IPS-18a (cell line): ENCODE data around the gene KCNAB2.

Experiments
- H3K27ac ChIP-seq: one replicate; pipeline ENCODE4 v1.5.1; 2013; ENCODE audit warnings: low read length
- H3K27me3 ChIP-seq: one replicate; pipeline ENCODE4 v1.6.1; 2013; ENCODE audit warnings: mild to moderate bottlenecking, low read length; ENCODE audit not compliant: control insufficient read depth, insufficient read depth
- H3K36me3 ChIP-seq: one replicate; pipeline ENCODE4 v1.6.1; 2013; ENCODE audit warnings: low read depth, low read length; ENCODE audit not compliant: control insufficient read depth
- H3K4me1 ChIP-seq: one replicate; pipeline ENCODE4 v1.6.1; 2013; ENCODE audit warnings: low read depth, low read length; ENCODE audit not compliant: control insufficient read depth
- H3K4me3 ChIP-seq: one replicate; pipeline ENCODE4 v1.5.1; 2013; ENCODE audit warnings: low read length
- H3K9ac ChIP-seq: one replicate; pipeline ENCODE4 v1.6.1; 2013; ENCODE audit warnings: mild to moderate bottlenecking, low read length, moderate library complexity
- H3K9me3 ChIP-seq: one replicate; pipeline ENCODE4 v1.6.1; 2013; ENCODE audit warnings: low read depth, low read length; ENCODE audit not compliant: control insufficient read depth

KCNAB2 gene

DNA sequence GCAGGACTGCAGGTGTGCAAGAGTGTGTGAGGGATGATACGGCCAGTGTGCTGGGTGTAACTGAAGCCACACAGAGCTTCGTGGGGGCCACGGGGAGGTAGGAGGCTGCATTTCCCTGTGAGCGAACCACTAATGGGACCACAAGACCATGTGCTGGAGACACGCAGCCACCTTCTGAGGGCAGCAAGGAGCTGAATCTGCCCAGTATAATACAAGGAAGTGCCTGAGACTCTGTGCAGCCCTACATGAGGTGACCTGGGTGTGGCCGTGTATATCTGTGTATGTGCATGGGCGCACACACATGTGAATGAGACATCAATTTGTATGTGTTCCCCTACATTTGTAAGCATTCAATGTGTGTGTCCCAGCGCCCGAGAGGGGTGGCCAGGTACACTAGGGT lies 83.6 kb downstream of the KCNAB2 start:
- H3K27me3 ChIP-seq, result peaks cover 19% of the 10 kb centered on the region
- H3K4me1 ChIP-seq, result no peaks in the 10 kb centered on the region
- H3K9ac ChIP-seq, result no peak overlapping the region
- no peak overlapping the region for H3K4me3 ChIP-seq
- H3K36me3 ChIP-seq, result no peaks in the 10 kb centered on the region
- H3K9me3 ChIP-seq, result no peaks in the 10 kb centered on the region
- no peak overlapping the region for H3K27ac ChIP-seq

GRCh38 chr1:6130036-6130435 lies 84.3 kb downstream of the KCNAB2 start:
- Histone ChIP-seq H3K36me3 (no peaks in the 10 kb centered on the region), H3K9me3 (no peaks in the 10 kb centered on the region), H3K27me3 (peaks cover 19% of the 10 kb centered on the region), H3K9ac (no peak overlapping the region), H3K4me1 (no peaks in the 10 kb centered on the region), H3K4me3 (no peak overlapping the region), H3K27ac (no peak overlapping the region)

DNA sequence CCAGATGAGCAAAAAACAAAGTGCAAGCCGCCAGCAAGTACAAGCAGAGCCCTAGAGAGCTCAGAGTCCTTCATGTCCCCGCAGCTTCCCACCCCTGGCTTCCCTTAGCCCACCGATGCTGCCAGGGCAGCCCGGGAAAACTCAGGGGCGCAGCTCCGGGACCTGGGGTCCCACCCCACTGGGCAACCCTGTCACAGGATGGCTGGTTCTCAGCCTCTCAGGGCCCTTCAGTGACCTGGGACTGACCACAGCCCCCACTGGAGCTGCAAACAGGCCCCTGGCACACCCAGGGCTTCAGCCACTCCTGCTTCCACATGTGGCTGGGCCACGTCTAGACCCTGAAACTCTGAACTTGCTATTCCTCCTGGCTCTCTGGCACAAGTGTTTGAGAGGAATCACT lies 84.9 kb downstream of the KCNAB2 start:
- Histone ChIP-seq H3K27ac (no peak overlapping the region), H3K4me1 (no peaks in the 10 kb centered on the region), H3K36me3 (no peaks in the 10 kb centered on the region), H3K4me3 (no peak overlapping the region), H3K9ac (no peak overlapping the region), H3K27me3 (peaks cover 19% of the 10 kb centered on the region), H3K9me3 (no peaks in the 10 kb centered on the region)

DNA sequence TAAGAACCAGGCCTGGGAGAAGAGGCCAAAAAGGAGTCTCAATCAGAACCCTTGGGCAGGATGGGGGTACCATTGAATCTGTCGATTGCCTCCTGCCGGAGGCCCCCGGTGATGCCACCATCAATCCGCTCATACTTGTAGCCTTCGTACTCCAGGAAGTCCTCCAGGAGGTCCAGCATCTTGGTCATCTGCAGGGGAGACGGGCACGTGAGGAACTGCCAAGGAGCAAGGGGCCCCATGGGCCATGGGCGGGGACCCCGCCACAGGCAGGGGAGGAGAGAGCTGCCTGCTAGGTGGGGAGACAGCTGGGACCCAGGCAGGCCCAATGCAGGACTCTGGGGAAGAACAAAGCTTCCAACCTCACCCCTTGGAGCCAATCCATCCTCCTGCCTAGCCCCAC lies 85.9 kb downstream of the KCNAB2 start:
- no peaks in the 10 kb centered on the region for H3K36me3 ChIP-seq
- peaks cover 17% of the 10 kb centered on the region for H3K27me3 ChIP-seq
- no peak overlapping the region for H3K9ac ChIP-seq
- H3K27ac ChIP-seq, result no peak overlapping the region
- no peaks in the 10 kb centered on the region for H3K4me1 ChIP-seq
- no peaks in the 10 kb centered on the region for H3K9me3 ChIP-seq
- no peak overlapping the region for H3K4me3 ChIP-seq

DNA sequence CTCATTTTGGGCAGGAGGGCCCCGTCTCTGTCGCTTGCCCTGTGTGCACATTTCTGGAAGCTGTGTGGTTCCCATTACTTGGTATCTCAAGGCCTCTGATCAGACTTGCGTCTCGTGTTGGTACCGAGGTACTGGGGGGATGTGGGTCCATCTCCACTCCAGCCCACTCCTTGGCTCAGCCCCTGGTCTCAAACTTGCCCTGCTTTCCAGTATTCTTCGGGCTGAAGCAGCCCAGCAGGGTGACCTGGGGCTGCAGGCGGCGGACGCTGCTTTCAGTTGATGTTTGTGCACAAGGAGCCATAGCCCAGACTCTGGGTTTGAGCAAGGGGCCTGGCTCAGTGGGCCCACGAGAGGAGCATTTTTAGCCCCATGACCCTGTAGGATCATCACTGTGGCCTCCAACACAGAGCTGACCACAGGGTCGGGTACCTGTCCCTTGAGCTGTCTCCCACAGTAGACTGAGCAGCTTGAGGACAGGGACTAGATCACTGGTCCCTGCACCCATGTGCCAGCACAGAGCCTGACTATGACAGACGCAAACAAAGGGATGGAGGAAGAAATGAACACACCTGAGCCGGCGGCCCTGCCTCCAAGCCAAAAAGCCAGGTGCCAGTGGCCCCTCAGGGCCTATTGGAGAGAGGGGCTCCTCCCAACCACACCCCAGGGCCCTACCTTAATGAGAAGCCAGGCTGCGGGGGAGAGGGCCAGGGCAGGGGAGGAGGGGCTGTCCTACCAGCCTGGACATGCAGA lies 87.6 kb downstream of the KCNAB2 start:
- Histone ChIP-seq H3K36me3 (no peaks in the 10 kb centered on the region), H3K4me1 (no peaks in the 10 kb centered on the region), H3K9me3 (no peaks in the 10 kb centered on the region), H3K9ac (no peak overlapping the region), H3K27ac (no peak overlapping the region), H3K4me3 (no peak overlapping the region), H3K27me3 (peaks cover 3% of the 10 kb centered on the region)

GRCh38 chr1:6134206-6134605 lies 88.5 kb downstream of the KCNAB2 start:
- Histone ChIP-seq H3K4me1 (no peaks in the 10 kb centered on the region), H3K27me3 (no peaks in the 10 kb centered on the region), H3K4me3 (no peak overlapping the region), H3K9ac (no peak overlapping the region), H3K9me3 (no peaks in the 10 kb centered on the region), H3K36me3 (no peaks in the 10 kb centered on the region), H3K27ac (no peak overlapping the region)

DNA sequence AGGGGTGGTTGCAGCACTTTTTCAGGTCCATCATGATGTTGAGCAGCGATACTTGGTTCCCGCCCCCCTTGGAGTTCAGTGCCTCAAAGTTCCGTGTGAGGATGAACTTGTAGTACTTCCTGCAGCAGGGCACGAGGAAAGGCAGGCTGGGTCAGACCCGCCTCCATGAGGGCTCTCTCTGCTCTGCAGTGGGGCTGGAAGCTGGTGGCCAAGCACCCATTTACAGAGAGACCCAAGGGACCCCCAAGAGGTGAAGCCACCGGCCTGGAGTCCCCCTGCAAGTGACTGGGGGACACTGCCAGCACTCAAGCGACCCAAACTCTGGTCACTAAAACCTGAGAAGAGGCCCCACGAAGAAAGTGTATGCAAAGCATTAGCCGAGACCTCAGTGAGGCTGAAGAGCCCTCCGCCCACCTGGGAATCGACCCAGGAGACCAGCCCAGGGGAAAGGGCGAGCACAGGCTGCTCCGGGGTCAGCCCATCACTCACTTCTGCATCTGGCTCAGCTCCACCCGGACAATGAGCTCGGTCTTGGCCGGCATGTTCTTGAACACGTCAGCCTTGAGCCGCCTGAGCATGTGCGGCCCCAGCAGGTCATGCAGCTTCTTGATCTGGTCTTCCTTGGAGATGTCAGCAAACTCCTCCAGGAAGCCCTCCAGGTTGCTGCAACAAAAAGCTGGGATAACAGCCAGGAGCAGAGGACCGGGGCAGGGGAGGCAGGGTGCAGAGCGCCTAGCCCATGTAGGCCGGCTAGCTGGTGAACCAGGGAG lies 89.2 kb downstream of the KCNAB2 start:
- no peak overlapping the region for H3K4me3 ChIP-seq

GRCh38 chr1:6136516-6137220 lies 91.0 kb downstream of the KCNAB2 start:
- Histone ChIP-seq H3K4me3 (no peak overlapping the region), H3K9ac (no peak overlapping the region), H3K4me1 (no peaks in the 10 kb centered on the region), H3K27ac (no peak overlapping the region), H3K9me3 (no peaks in the 10 kb centered on the region), H3K27me3 (no peaks in the 10 kb centered on the region), H3K36me3 (no peaks in the 10 kb centered on the region)

More for the DNA sequence above, 89.2 kb downstream of the KCNAB2 start:
- Histone ChIP-seq H3K36me3 (no peaks in the 10 kb centered on the region), H3K27me3 (no peaks in the 10 kb centered on the region), H3K9me3 (no peaks in the 10 kb centered on the region), H3K27ac (no peak overlapping the region), H3K9ac (no peak overlapping the region), H3K4me1 (no peaks in the 10 kb centered on the region)

- H3K4me3 ChIP-seq, result no peak overlapping the region
- H3K27me3 ChIP-seq, result no peaks in the 10 kb centered on the region
- H3K36me3 ChIP-seq, result no peaks in the 10 kb centered on the region
- H3K9me3 ChIP-seq, result no peaks in the 10 kb centered on the region
- no peak overlapping the region for H3K9ac ChIP-seq
- no peaks in the 10 kb centered on the region for H3K4me1 ChIP-seq
- no peak overlapping the region for H3K27ac ChIP-seq
Observed at GRCh38 chr1:6137758-6138157, 92.1 kb downstream of the KCNAB2 start.

DNA sequence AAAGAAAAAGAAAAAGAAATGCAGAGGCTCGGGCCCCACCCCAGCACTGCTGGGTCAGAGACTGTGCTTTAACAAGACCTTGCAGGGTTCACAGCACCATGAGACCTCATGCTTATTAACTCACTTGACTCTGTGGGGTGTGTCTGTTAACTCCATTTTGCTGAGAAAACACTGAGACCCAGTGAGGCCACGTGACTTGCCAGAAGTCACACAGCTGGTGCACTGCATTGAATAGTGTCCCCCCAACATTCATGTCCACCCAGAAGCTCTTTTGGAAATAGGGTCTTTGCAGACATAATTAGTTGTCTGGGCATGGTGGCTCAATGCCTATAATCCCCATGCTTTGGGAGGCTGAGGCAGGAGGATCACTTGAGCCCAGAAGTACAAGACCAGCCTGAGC lies 94.7 kb downstream of the KCNAB2 start:
- Histone ChIP-seq H3K36me3 (no peaks in the 10 kb centered on the region), H3K9me3 (no peaks in the 10 kb centered on the region), H3K27ac (no peak overlapping the region), H3K27me3 (no peaks in the 10 kb centered on the region), H3K4me3 (no peak overlapping the region), H3K4me1 (no peaks in the 10 kb centered on the region), H3K9ac (no peak overlapping the region)

DNA sequence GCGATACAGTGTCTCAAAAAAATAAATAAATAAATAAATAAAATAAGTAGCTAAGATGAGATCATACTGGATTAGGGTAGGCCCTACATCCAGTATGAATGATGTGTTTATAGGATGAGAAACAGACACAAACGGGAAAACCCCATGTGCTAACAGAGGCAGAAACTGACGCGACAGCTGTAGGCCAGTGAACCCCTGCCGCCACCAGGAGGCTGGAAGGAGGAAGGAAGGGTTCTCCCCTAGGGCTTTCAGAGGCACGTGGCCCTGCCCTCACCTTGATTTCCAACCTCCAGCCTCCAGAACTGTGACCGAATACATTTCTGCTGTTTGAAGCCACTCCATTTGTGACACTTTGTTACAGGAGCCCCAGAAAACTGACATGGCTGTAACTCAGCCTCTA lies 95.9 kb downstream of the KCNAB2 start:
- Histone ChIP-seq H3K27me3 (no peaks in the 10 kb centered on the region), H3K4me3 (no peak overlapping the region), H3K9me3 (no peaks in the 10 kb centered on the region), H3K27ac (no peak overlapping the region), H3K9ac (no peak overlapping the region), H3K4me1 (no peaks in the 10 kb centered on the region), H3K36me3 (no peaks in the 10 kb centered on the region)
